ENCODE data around the gene SLC6A1.

Gene SLC6A1

GRCh38 chr3:10972072-10972782 is 20.3 kb upstream of the SLC6A1 start:
- no peak for DNase-seq

- DNase-seq = no peak
Measured at GRCh38 chr3:10973046-10973595, 19.4 kb upstream of the SLC6A1 start.

- no peak for DNase-seq
Measured at GRCh38 chr3:10974131-10974530, 18.4 kb upstream of the SLC6A1 start.

- no peak for DNase-seq
Measured at GRCh38 chr3:10974746-10975375, 17.7 kb upstream of the SLC6A1 start.

GRCh38 chr3:10975695-10976234 is 16.8 kb upstream of the SLC6A1 start:
- no peak for DNase-seq

- no peak for DNase-seq
Measured at GRCh38 chr3:10976770-10977169, 15.8 kb upstream of the SLC6A1 start.

GRCh38 chr3:10977892-10978510 is 14.5 kb upstream of the SLC6A1 start:
- no peak for DNase-seq

GRCh38 chr3:10978956-10979355 is 13.6 kb upstream of the SLC6A1 start:
- DNase-seq = no peak

GRCh38 chr3:10980312-10980711 is 12.2 kb upstream of the SLC6A1 start:
- DNase-seq = no peak

GRCh38 chr3:10981031-10981430 is 11.5 kb upstream of the SLC6A1 start:
- DNase-seq = no peak

GRCh38 chr3:10981961-10982360 is 10.6 kb upstream of the SLC6A1 start:
- DNase-seq = no peak

- DNase-seq = no peak
Measured at GRCh38 chr3:10982782-10983181, 9.8 kb upstream of the SLC6A1 start.

- DNase-seq = peak in 1 of 2 experiments; percentile 34
Measured at GRCh38 chr3:10983219-10983916, 9.2 kb upstream of the SLC6A1 start.

GRCh38 chr3:10984371-10984896 is 8.1 kb upstream of the SLC6A1 start:
- no peak for DNase-seq

GRCh38 chr3:10985181-10985580 is 7.4 kb upstream of the SLC6A1 start:
- no peak for DNase-seq

- DNase-seq = no peak
Measured at GRCh38 chr3:10986592-10986991, 6.0 kb upstream of the SLC6A1 start.

GRCh38 chr3:10988001-10988665 is 4.4 kb upstream of the SLC6A1 start:
- no peak for DNase-seq

- no peak for DNase-seq
Measured at GRCh38 chr3:10988991-10989484, 3.5 kb upstream of the SLC6A1 start.

GRCh38 chr3:10992943-10993728 is 588 bp downstream of the SLC6A1 start:
- no peak for DNase-seq

- no peak for DNase-seq
Measured at GRCh38 chr3:10993729-10994065, 1.1 kb downstream of the SLC6A1 start.

- DNase-seq = no peak
Measured at GRCh38 chr3:10994306-10994705, 1.8 kb downstream of the SLC6A1 start.
